Parathyroid adenoma (tissue), 2 donors: ENCODE results near the gene DCLK3.

Source experiments
- H2AFZ ChIP-seq: fragments of 300-600 bp; sonication (generic); one replicate; pipeline ENCODE4 v1.7.0; 2017; ENCODE audit warnings: antibody characterized with exemption, mild to moderate bottlenecking
- H3K27ac ChIP-seq: fragments of 300-600 bp; sonication (generic); one replicate; pipeline ENCODE4 v1.7.0; 2017
- H3K27me3 ChIP-seq: fragments of 300-600 bp; sonication (generic); one replicate; pipeline ENCODE4 v1.7.0; 2017; ENCODE audit warnings: low read length; ENCODE audit not compliant: control insufficient read depth, insufficient read depth
- H3K36me3 ChIP-seq: fragments of 300-600 bp; sonication (generic); one replicate; pipeline ENCODE4 v1.7.0; 2017; ENCODE audit warnings: low read length; ENCODE audit not compliant: control insufficient read depth, insufficient read depth
- H3K4me1 ChIP-seq: fragments of 300-600 bp; sonication (generic); one replicate; pipeline ENCODE4 v1.7.0; 2017; ENCODE audit warnings: control low read depth
- H3K4me2 ChIP-seq: fragments of 300-600 bp; sonication (generic); one replicate; pipeline ENCODE4 v1.7.0; 2017; ENCODE audit warnings: low read length
- H3K4me3 ChIP-seq: fragments of 300-600 bp; sonication (generic); one replicate; pipeline ENCODE4 v1.7.0; 2017; ENCODE audit warnings: low read depth, low read length
- H3K79me2 ChIP-seq: fragments of 300-600 bp; sonication (generic); one replicate; pipeline ENCODE4 v1.7.0; 2017; ENCODE audit warnings: control low read depth
- H3K9ac ChIP-seq: fragments of 300-600 bp; sonication (generic); one replicate; pipeline ENCODE4 v1.7.0; 2017; ENCODE audit warnings: mild to moderate bottlenecking
- H3K9me3 ChIP-seq: fragments of 300-600 bp; sonication (generic); one replicate; pipeline ENCODE4 v1.7.0; 2017; ENCODE audit warnings: low read length; ENCODE audit not compliant: control insufficient read depth
- CTCF ChIP-seq: fragments of 300-600 bp; sonication (generic); IDR thresholded peaks from one replicate; pipeline ENCODE4 v1.7.0; 2017; ENCODE audit warnings: antibody characterized with exemption, mild to moderate bottlenecking
- donor health status: primary hyperparathyroidism.

The DCLK3 gene

GRCh38 chr3:36744763-36745162 lies 19.6 kb downstream of the DCLK3 start:
- no peaks in the 10 kb centered on the region for H3K4me1 ChIP-seq
- no peak for TF ChIP-seq CTCF
- H3K4me2 ChIP-seq: no peak overlapping the region
- no peak overlapping the region for H2AFZ ChIP-seq
- H3K27ac ChIP-seq: no peak overlapping the region
- H3K27me3 ChIP-seq: no peaks in the 10 kb centered on the region
- H3K36me3 ChIP-seq: no peaks in the 10 kb centered on the region
- H3K4me3 ChIP-seq: no peak overlapping the region
- no peaks in the 10 kb centered on the region for H3K9me3 ChIP-seq
- H3K79me2 ChIP-seq: no peaks in the 10 kb centered on the region
- no peak overlapping the region for H3K9ac ChIP-seq

GRCh38 chr3:36743826-36744225 lies 20.5 kb downstream of the DCLK3 start:
- TF ChIP-seq CTCF: no peak
- Histone ChIP-seq H3K9me3 (no peaks in the 10 kb centered on the region), H3K4me2 (no peak overlapping the region), H3K27ac (no peak overlapping the region), H3K9ac (no peak overlapping the region), H3K27me3 (no peaks in the 10 kb centered on the region), H3K4me3 (no peak overlapping the region), H3K4me1 (no peaks in the 10 kb centered on the region), H2AFZ (no peak overlapping the region), H3K36me3 (no peaks in the 10 kb centered on the region), H3K79me2 (no peaks in the 10 kb centered on the region)

GRCh38 chr3:36741285-36741684 lies 23.1 kb downstream of the DCLK3 start:
- no peaks in the 10 kb centered on the region for H3K36me3 ChIP-seq
- TF ChIP-seq CTCF: no peak
- H3K4me3 ChIP-seq: no peak overlapping the region
- no peak overlapping the region for H3K4me2 ChIP-seq
- no peak overlapping the region for H2AFZ ChIP-seq
- no peaks in the 10 kb centered on the region for H3K9me3 ChIP-seq
- no peak overlapping the region for H3K27ac ChIP-seq
- no peak overlapping the region for H3K9ac ChIP-seq
- H3K4me1 ChIP-seq: peaks cover 5% of the 10 kb centered on the region
- H3K79me2 ChIP-seq: no peaks in the 10 kb centered on the region
- H3K27me3 ChIP-seq: no peaks in the 10 kb centered on the region

GRCh38 chr3:36740787-36741186 lies 23.6 kb downstream of the DCLK3 start:
- H2AFZ ChIP-seq: no peak overlapping the region
- no peaks in the 10 kb centered on the region for H3K36me3 ChIP-seq
- H3K79me2 ChIP-seq: no peaks in the 10 kb centered on the region
- H3K9me3 ChIP-seq: no peaks in the 10 kb centered on the region
- no peaks in the 10 kb centered on the region for H3K27me3 ChIP-seq
- no peak overlapping the region for H3K9ac ChIP-seq
- no peak overlapping the region for H3K27ac ChIP-seq
- H3K4me3 ChIP-seq: no peak overlapping the region
- no peak for TF ChIP-seq CTCF
- no peak overlapping the region for H3K4me2 ChIP-seq
- peaks cover 8% of the 10 kb centered on the region for H3K4me1 ChIP-seq

GRCh38 chr3:36738702-36739101 lies 25.7 kb downstream of the DCLK3 start:
- no peak overlapping the region for H3K27ac ChIP-seq
- no peak overlapping the region for H3K9ac ChIP-seq
- no peak overlapping the region for H3K4me2 ChIP-seq
- no peak overlapping the region for H3K4me3 ChIP-seq
- H3K4me1 ChIP-seq: peaks cover 21% of the 10 kb centered on the region
- no peaks in the 10 kb centered on the region for H3K79me2 ChIP-seq
- H2AFZ ChIP-seq: no peak overlapping the region
- TF ChIP-seq CTCF: no peak
- H3K36me3 ChIP-seq: no peaks in the 10 kb centered on the region
- H3K27me3 ChIP-seq: no peaks in the 10 kb centered on the region
- H3K9me3 ChIP-seq: no peaks in the 10 kb centered on the region
